Caco-2 (cell line): ENCODE data around the gene CSNK1G3. TPM values are rescaled to one million over a fixed set of nuclear protein-coding genes. Genes with fewer than 3 reads are reported as not detected.

Experiments
- BruUV-seq: library from RNA; stranded (reverse); fragments of 400-500 nt; replicated peaks from 2 replicates; lab custom pipeline; 2021; lab: Mats Ljungman, UMichigan
- CTCF ChIA-PET: fragments of 300-600 bp; sonication (Branson Sonifier 250); formaldehyde crosslinking; loops from one replicate; lab custom pipeline; 2022; ENCODE audit warnings: antibody characterized with exemption; lab: Charles Lee
- POLR2A ChIA-PET: fragments of 300-600 bp; sonication (Branson Sonifier 250); formaldehyde crosslinking; loops from one replicate; lab custom pipeline; 2022; ENCODE audit warnings: antibody characterized with exemption; lab: Charles Lee
- DNase-seq, 2 experiments: peaks; one replicate each; pipeline versions ENCODE4 v3.0.0 to v3.0.0-alpha.2; 2020 to 2022
- H3K27me3 ChIP-seq: replicated peaks from 2 replicates; pipeline ENCODE4 v1.6.0; 2011; ENCODE audit warnings: low read length; ENCODE audit not compliant: control insufficient read depth, insufficient read depth
- H3K36me3 ChIP-seq: 2 replicates; pipeline ENCODE4 v1.5.1; 2011; ENCODE audit warnings: low read length; ENCODE audit not compliant: control insufficient read depth, insufficient read depth
- H3K4me1 ChIP-seq: fragments of 250-450 bp; sonication (Bioruptor Pico); 2 replicates; pipeline ENCODE4 v1.5.1; 2020; ENCODE audit warnings: mild to moderate bottlenecking
- H3K4me3 ChIP-seq: 2 replicates; pipeline ENCODE4 v1.5.1; 2011; ENCODE audit warnings: low read depth, mild to moderate bottlenecking, control low read depth, low read length
- H3K9me3 ChIP-seq: fragments of 250-450 bp; sonication (Bioruptor Pico); 2 replicates; pipeline ENCODE4 v1.5.1; 2020; ENCODE audit warnings: mild to moderate bottlenecking, moderate library complexity
- H3K27ac Mint-ChIP-seq: one replicate; pipeline ENCODE4 v1.8.0; 2022; ENCODE audit warnings: mixed read lengths; ENCODE audit not compliant: unreplicated experiment
- H3K27me3 Mint-ChIP-seq: one replicate; pipeline ENCODE4 v1.8.0; 2022; ENCODE audit warnings: mixed read lengths; ENCODE audit not compliant: insufficient read depth, unreplicated experiment
- H3K36me3 Mint-ChIP-seq: one replicate; pipeline ENCODE4 v1.8.0; 2022; ENCODE audit warnings: mild to moderate bottlenecking, mixed read lengths; ENCODE audit not compliant: insufficient read depth, unreplicated experiment
- H3K4me1 Mint-ChIP-seq: one replicate; pipeline ENCODE4 v1.8.0; 2022; ENCODE audit warnings: low read depth, mixed read lengths; ENCODE audit not compliant: unreplicated experiment
- H3K4me3 Mint-ChIP-seq: one replicate; pipeline ENCODE4 v1.8.0; 2022; ENCODE audit warnings: mild to moderate bottlenecking, moderate library complexity, mixed read lengths; ENCODE audit not compliant: unreplicated experiment
- H3K9me3 Mint-ChIP-seq: one replicate; pipeline ENCODE4 v1.8.0; 2022; ENCODE audit warnings: mixed read lengths; ENCODE audit not compliant: unreplicated experiment
- intact Hi-C: fragments of 100-400 bp; cut with micrococcal nuclease; formaldehyde crosslinking; loops from one replicate; pipeline ENCODE4 v1.10.0; 2022; ENCODE audit not compliant: unreplicated experiment
- total RNA-seq: library from RNA; stranded (reverse); gene quantifications from 2 replicates; pipeline ENCODE4 v1.2.3, GENCODE V29; 2022
- TF ChIP-seq, protein P1 (sequence below), 2 experiments: fragments of 200-600 bp in 1 of 2; IDR thresholded peaks; 1 replicate in 1 of 2; 2 replicates in 1 of 2; pipeline versions ENCODE4 v1.5.1 to v1.8.0; 2011 to 2022; ENCODE audit warnings: antibody characterized with exemption in 1 of 2, control low read depth in 1 of 2, inconsistent platforms in 1 of 2, low read depth in 1 of 2, low read length in 1 of 2, mild to moderate bottlenecking in 1 of 2, moderate library complexity in 1 of 2; ENCODE audit not compliant: insufficient read depth in 1 of 2, severe bottlenecking in 1 of 2, unreplicated experiment in 1 of 2

The CSNK1G3 gene
- total RNA-seq, 1 experiment from 2014 or later: 40.4 TPM

- H3K4me3 Mint-ChIP-seq: no peak overlapping the region
- TF ChIP-seq, protein P1, sequence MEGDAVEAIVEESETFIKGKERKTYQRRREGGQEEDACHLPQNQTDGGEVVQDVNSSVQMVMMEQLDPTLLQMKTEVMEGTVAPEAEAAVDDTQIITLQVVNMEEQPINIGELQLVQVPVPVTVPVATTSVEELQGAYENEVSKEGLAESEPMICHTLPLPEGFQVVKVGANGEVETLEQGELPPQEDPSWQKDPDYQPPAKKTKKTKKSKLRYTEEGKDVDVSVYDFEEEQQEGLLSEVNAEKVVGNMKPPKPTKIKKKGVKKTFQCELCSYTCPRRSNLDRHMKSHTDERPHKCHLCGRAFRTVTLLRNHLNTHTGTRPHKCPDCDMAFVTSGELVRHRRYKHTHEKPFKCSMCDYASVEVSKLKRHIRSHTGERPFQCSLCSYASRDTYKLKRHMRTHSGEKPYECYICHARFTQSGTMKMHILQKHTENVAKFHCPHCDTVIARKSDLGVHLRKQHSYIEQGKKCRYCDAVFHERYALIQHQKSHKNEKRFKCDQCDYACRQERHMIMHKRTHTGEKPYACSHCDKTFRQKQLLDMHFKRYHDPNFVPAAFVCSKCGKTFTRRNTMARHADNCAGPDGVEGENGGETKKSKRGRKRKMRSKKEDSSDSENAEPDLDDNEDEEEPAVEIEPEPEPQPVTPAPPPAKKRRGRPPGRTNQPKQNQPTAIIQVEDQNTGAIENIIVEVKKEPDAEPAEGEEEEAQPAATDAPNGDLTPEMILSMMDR (IDR thresholded peaks at IDR 0.05; ENCODE audit: insufficient read depth in 1 of 2, low read depth in 1 of 2, low read length in 1 of 2, severe bottlenecking in 1 of 2, unreplicated experiment in 1 of 2): no peak
- Histone ChIP-seq H3K9me3 (no peaks in the 10 kb centered on the region), H3K36me3 (no peaks in the 10 kb centered on the region), H3K27me3 (no peaks in the 10 kb centered on the region), H3K4me1 (no peaks in the 10 kb centered on the region), H3K4me3 (no peak overlapping the region)
- DNase-seq: no peak
- H3K27ac Mint-ChIP-seq: no peak overlapping the region
- peaks cover 6% of the 10 kb centered on the region for H3K27me3 Mint-ChIP-seq
- intact Hi-C loops: no loop called here
- ChIA-PET CTCF (no interaction called here), POLR2A (no interaction called here)
- H3K4me1 Mint-ChIP-seq: no peaks in the 10 kb centered on the region
- H3K36me3 Mint-ChIP-seq: no peaks in the 10 kb centered on the region
- no TSS peak for BruUV-seq
- no peaks in the 10 kb centered on the region for H3K9me3 Mint-ChIP-seq
These were observed 8.7 kb upstream of the CSNK1G3 start for GRCh38 chr5:123503299-123503698.

DNA sequence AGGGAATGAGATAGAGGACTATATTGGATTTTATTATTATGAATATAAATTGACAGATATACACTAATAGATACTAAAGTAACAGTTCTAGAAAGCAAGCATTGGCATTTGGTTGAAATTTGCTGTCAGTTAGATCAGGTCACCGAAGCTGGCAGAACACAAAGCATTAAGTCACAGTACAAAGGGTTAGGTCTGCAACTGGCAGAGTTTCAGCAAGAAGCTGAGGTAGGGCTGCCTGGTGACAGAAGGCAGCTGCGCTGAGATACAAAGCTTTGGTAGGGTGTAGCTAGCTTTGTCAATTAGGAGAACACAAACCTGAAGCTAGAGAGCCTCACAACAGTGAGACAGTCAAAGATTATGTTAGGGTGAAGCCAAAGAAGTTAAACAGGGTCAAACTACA is 6.3 kb upstream of the CSNK1G3 start:
- intact Hi-C loops: no loop called here
- no peaks in the 10 kb centered on the region for H3K36me3 Mint-ChIP-seq
- no TSS peak for BruUV-seq
- TF ChIP-seq, protein P1 (IDR thresholded peaks at IDR 0.05; ENCODE audit: insufficient read depth in 1 of 2, low read depth in 1 of 2, low read length in 1 of 2, severe bottlenecking in 1 of 2, unreplicated experiment in 1 of 2): no peak
- no peak overlapping the region for H3K4me3 ChIP-seq
- H3K4me1 ChIP-seq: no peaks in the 10 kb centered on the region
- no peaks in the 10 kb centered on the region for H3K27me3 ChIP-seq
- no peak overlapping the region for H3K4me3 Mint-ChIP-seq
- DNase-seq: no peak
- ChIA-PET CTCF (no interaction called here), POLR2A (no interaction called here)
- H3K36me3 ChIP-seq: no peaks in the 10 kb centered on the region
- no peak overlapping the region for H3K27ac Mint-ChIP-seq
- no peaks in the 10 kb centered on the region for H3K9me3 Mint-ChIP-seq
- no peaks in the 10 kb centered on the region for H3K9me3 ChIP-seq
- peaks cover 6% of the 10 kb centered on the region for H3K27me3 Mint-ChIP-seq
- no peaks in the 10 kb centered on the region for H3K4me1 Mint-ChIP-seq

DNA sequence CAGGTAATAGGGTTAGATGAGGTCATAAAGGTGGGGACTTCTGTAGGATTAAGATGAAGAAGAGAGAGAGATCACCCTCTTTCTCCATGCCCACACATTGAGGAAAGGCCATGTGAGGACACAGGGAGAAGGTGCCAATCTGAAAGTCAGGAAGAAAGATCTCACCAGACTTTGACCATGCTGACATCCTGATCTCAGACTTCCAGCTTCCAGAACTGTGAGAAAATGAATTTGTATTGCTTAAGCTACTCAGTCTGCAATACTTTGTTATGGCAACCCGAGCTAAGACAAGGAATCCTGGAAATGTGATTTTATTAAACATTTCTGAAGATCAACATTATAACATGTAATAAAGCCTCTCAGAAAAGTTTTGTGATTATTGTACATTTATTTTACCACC is 3.5 kb upstream of the CSNK1G3 start:
- TF ChIP-seq, protein P1 (IDR thresholded peaks at IDR 0.05; ENCODE audit: insufficient read depth in 1 of 2, low read depth in 1 of 2, low read length in 1 of 2, severe bottlenecking in 1 of 2, unreplicated experiment in 1 of 2): no peak
- Histone ChIP-seq H3K9me3 (no peaks in the 10 kb centered on the region), H3K36me3 (no peaks in the 10 kb centered on the region), H3K4me3 (no peak overlapping the region), H3K4me1 (peaks cover 5% of the 10 kb centered on the region; the same call in 1 of the 2 replicates), H3K27me3 (no peaks in the 10 kb centered on the region)
- intact Hi-C loops: no loop called here
- Mint-ChIP-seq H3K4me1 (no peaks in the 10 kb centered on the region), H3K27me3 (peaks cover 6% of the 10 kb centered on the region), H3K4me3 (no peak overlapping the region), H3K27ac (no peak overlapping the region), H3K9me3 (no peaks in the 10 kb centered on the region), H3K36me3 (peaks cover 9% of the 10 kb centered on the region)
- ChIA-PET CTCF (interaction anchor here (1.1 kb wide), 1 partner anchor 102 kb away, joined by 3 read pairs; no protein-coding TSS in a partner anchor), POLR2A (no interaction called here)
- no peak for DNase-seq
- no TSS peak for BruUV-seq
